Motor neuron (in vitro differentiated cells): ENCODE data around the gene PNPO. TPM values are rescaled to one million over a fixed set of nuclear protein-coding genes. Genes with fewer than 3 reads are reported as not detected.
"Not testable (repeated sequence)": the region's sequence is repeated elsewhere in the genome, so short reads cannot be mapped to it uniquely, and the experiment has no call there.

ENCODE experiments used
- ATAC-seq, 8 experiments: fragments of 200-7000 bp; cut with Tn5 transposase; replicated peaks in 6 of 8; 2 replicates each; pipeline ENCODE4 v1.8.0; 2021; ENCODE audit warnings: mild to moderate bottlenecking in 8 of 8, moderate library complexity in 8 of 8
- H3K27ac ChIP-seq, 2 donors: fragments of 250-450 bp; sonication (Bioruptor Pico); 2 replicates each; pipeline ENCODE4 v1.9.0; 2021; ENCODE audit warnings: antibody characterized with exemption in 2 of 2, mild to moderate bottlenecking in 2 of 2, moderate library complexity in 1 of 2
- H3K4me1 ChIP-seq, 2 donors: fragments of 250-450 bp; sonication (Bioruptor Pico); replicated peaks in 1 of 2; 2 replicates each; pipeline ENCODE4 v1.6.1; 2021; ENCODE audit warnings: antibody characterized with exemption in 2 of 2, mild to moderate bottlenecking in 2 of 2, moderate library complexity in 1 of 2
- H3K4me3 ChIP-seq, 5 donors: fragments of 250-450 bp; sonication (Bioruptor Pico); 2 replicates each; pipeline ENCODE4 v1.9.0; 2021; ENCODE audit warnings: antibody characterized with exemption in 5 of 5, mild to moderate bottlenecking in 5 of 5, moderate library complexity in 4 of 5
- WGBS, 10 experiments: fragments of 450-650 bp; shearing (Covaris generic); methylation state at CpG; one replicate each; pipeline ENCODE4 v1.0.0; 2022; 5-methylcytosine and 5-hydroxymethylcytosine counted together
- in situ Hi-C, 9 experiments: fragments of 400-800 bp; cut with MboI; loops; one replicate each; pipeline ENCODE4 v1.15.0; 2021; ENCODE audit warnings: low sequenced_read_pairs in 9 of 9, low pct_unique_long_range_greater_than_20kb in 2 of 9; ENCODE audit not compliant: unreplicated experiment in 9 of 9
- total RNA-seq, 8 experiments: library from RNA; unstranded; fragments of 300-600 nt; gene quantifications; 2 replicates each; pipeline versions ENCODE4 v1.2.3 to v1.2.4, GENCODE V29; 2022

The PNPO gene
- total RNA-seq, 8 experiments from 2014 or later = 7.3 to 54.6 (median 10.7) TPM

- no peak overlapping the region for H3K27ac ChIP-seq
- no peak overlapping the region for H3K4me3 ChIP-seq
- in situ Hi-C loops = no loop called here
- 0 to 100% (median 62%) methylated on average over 1 to 6 of the region's 8 CpGs for WGBS, 10 experiments
- peak in 6 of 8 experiments; percentile 47 to 90 (median 67) for ATAC-seq
- no peaks in the 10 kb centered on the region for H3K4me1 ChIP-seq
These were observed 36.1 kb upstream of the PNPO start for GRCh38 chr17:47905221-47905733.

GRCh38 chr17:47906443-47906842, 34.9 kb upstream of the PNPO start:
- Histone ChIP-seq H3K4me1 (no peaks in the 10 kb centered on the region), H3K27ac (no peak overlapping the region), H3K4me3 (no peak overlapping the region)
- in situ Hi-C loops = no loop called here
- ATAC-seq = no peak
- 76 to 100% (median 89%) methylated on average over 1 to 2 of the region's 3 CpGs; no CpG with 5 or more reads in 4 of the 10 experiments for WGBS, 10 experiments

DNA sequence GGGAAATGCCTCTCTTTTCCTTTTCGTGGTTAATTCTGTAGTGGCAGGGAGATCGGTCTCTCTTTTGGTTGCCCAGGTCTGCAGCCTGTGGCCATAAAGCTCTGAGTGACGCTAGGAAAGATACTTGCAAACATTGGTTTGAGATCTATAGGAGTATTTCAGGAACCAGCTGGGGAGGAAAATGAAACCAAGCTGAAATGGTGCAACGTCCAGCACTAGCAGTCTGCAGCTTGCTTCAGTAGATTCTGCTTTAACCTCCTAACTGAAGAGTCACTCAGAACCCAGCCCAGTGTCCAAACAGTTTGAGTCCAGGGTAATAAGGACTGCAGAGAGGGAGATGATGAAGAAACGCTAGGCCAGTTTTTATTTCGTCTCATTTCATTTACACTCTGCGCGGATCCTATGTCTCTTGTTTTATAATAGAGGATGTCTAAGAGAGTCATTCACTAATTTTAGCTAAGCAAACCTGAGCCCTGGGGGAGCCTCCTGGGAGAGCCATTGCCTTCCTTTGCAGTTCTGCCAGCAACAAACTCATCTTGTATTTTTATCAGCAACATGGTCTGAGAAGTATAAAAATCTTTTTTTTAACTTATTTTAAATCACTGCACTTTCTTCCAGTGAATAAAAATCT, 33.3 kb upstream of the PNPO start:
- H3K4me3 ChIP-seq = no peak overlapping the region
- ATAC-seq = no peak
- 78 to 98% (median 93%) methylated on average over 2 to 8 of the region's 8 CpGs; no CpG with 5 or more reads in 1 of the 10 experiments for WGBS, 10 experiments
- in situ Hi-C loops = no loop called here
- no peaks in the 10 kb centered on the region for H3K4me1 ChIP-seq
- no peak overlapping the region for H3K27ac ChIP-seq

DNA sequence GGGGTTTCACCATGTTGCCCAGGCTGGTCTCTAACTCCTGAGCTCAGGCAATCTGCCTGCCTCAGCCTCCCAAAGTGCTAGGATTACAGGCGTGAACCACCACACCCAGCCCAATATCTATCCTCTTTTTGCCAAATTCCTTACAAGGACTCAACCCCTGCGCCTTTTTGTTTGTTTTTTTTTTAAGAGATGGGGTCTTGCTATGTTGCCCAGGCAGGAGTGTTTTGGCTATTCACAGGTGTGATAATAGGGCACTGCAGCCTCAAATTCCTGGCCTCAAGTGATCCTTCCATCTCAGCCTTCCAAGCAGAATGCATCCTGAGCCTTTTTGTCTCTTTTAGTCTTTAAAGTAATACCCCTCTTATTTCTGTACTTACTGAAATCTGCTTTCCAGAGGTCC, 28.3 kb upstream of the PNPO start:
- in situ Hi-C loops = no loop called here
- Histone ChIP-seq H3K4me1 (no peaks in the 10 kb centered on the region), H3K4me3 (no peak overlapping the region), H3K27ac (no peak overlapping the region)
- WGBS, 10 experiments = 80 to 100% (median 94%) methylated on average over 1 to 2 of the region's 2 CpGs; no CpG with 5 or more reads in 2 of the 10 experiments
- ATAC-seq = no peak

- Histone ChIP-seq H3K4me1 (no peaks in the 10 kb centered on the region), H3K4me3 (no peak overlapping the region), H3K27ac (no peak overlapping the region)
- in situ Hi-C loops = no loop called here
- no peak for ATAC-seq
- 17 to 100% (median 76%) methylated on average over 1 to 2 of the region's 4 CpGs; no CpG with 5 or more reads in 4 of the 10 experiments for WGBS, 10 experiments
These were observed 26.9 kb upstream of the PNPO start for GRCh38 chr17:47914306-47914948.

DNA sequence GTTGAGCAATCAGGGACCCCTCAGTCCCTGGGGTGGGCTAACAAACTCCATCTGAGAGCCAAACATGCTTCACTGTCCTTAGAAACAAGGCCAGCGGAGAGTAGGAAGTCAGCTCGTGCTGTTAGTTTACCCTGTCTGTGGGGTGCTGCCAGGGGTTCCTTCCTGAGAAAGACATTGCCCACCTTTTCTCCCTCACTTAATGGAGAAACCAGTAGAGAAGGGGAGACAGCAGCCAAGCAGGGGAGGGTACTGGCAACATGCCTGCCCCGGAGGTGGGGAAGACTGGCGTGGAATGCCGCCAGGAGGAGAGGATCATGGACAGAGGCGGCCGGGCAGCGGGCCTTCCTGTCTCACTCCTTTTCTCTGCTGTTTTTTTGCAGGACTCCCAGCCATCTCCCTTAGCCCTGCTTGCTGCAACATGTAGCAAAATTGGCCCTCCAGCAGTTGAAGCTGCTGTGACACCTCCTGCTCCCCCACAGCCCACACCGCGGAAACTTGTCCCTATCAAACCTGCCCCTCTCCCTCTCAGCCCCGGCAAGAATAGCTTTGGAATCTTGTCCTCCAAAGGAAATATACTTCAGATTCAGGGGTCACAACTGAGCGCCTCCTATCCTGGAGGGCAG, 25.5 kb upstream of the PNPO start:
- Histone ChIP-seq H3K4me1 (no peaks in the 10 kb centered on the region), H3K27ac (no peak overlapping the region), H3K4me3 (no peak overlapping the region)
- WGBS, 10 experiments = 76 to 100% (median 95%) methylated on average over 1 to 10 of the region's 12 CpGs; no CpG with 5 or more reads in 2 of the 10 experiments
- in situ Hi-C loops = no loop called here
- ATAC-seq = no peak

GRCh38 chr17:47916489-47917208, 24.7 kb upstream of the PNPO start:
- WGBS, 10 experiments = 80 to 100% (median 100%) methylated on average over 1 to 2 of the region's 19 CpGs; no CpG with 5 or more reads in 4 of the 10 experiments
- in situ Hi-C loops = no loop called here
- ATAC-seq = peak in 1 of 8 experiments; percentile 7

DNA sequence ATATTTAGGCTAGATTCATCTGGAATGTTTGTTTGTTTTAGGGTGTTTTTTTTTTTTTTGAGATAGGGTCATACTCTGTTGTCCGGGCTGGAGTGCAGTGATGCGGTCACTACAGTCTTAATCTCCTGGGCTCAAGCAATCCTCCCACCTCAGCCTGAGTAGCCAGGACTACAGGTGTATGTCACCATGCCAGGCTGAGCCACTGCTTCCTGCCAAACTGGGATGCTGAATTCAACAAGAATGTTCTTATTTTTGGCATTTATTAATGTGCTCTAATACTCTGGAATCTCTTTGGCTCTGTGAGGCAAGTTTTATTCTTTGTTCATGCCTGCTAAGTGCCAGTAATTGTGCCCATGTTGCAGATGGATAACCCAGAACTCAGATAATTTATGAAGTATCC, 23.8 kb upstream of the PNPO start:
- WGBS, 10 experiments = 67 to 100% (median 90%) methylated on average over 1 to 2 of the region's 2 CpGs; no CpG with 5 or more reads in 3 of the 10 experiments
- Histone ChIP-seq H3K4me1 (no peaks in the 10 kb centered on the region), H3K27ac (no peak overlapping the region), H3K4me3 (no peak overlapping the region)
- ATAC-seq = no peak
- in situ Hi-C loops = no loop called here

More at GRCh38 chr17:47916489-47917208, 24.7 kb upstream of the PNPO start:
- Histone ChIP-seq H3K4me1 (no peaks in the 10 kb centered on the region), H3K4me3 (no peak overlapping the region), H3K27ac (no peak overlapping the region)

- Histone ChIP-seq H3K4me1 (no peaks in the 10 kb centered on the region), H3K4me3 (no peak overlapping the region), H3K27ac (no peak overlapping the region)
- in situ Hi-C loops = no loop called here
- ATAC-seq = no peak
- WGBS, 10 experiments = 60 to 100% (median 80%) methylated on average over 1 to 2 of the region's 2 CpGs; no CpG with 5 or more reads in 1 of the 10 experiments
These were observed 23.4 kb upstream of the PNPO start for GRCh38 chr17:47918006-47918405.

DNA sequence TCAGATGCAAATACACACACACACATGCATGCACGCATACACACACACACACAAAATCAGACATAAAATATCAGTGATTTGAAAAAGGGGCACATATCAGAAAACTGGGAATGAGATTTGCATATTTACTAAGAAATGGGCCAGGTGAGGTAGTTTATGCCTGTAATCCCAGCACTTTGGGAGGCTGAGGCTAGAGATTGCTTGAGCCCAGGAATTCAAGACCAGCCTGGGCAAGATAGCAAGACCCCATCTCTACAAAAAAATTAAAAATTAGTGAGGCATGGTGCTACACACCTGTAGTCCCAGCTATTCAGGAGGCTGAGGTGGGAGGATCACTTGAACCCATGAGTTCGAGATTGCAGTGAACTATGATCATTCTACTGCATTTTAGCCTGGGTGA, 22.4 kb upstream of the PNPO start:
- no peak overlapping the region for H3K27ac ChIP-seq
- ATAC-seq = no peak
- H3K4me3 ChIP-seq = no peak overlapping the region
- in situ Hi-C loops = no loop called here
- no peaks in the 10 kb centered on the region for H3K4me1 ChIP-seq
- WGBS, 10 experiments = 40 to 100% (median 100%) methylated on average over 1 to 2 of the region's 2 CpGs; no CpG with 5 or more reads in 4 of the 10 experiments

GRCh38 chr17:47919889-47920288, 21.5 kb upstream of the PNPO start:
- ATAC-seq, in situ Hi-C loops, H3K4me1 ChIP-seq, H3K4me3 ChIP-seq, H3K27ac ChIP-seq: not testable (repeated sequence)
- WGBS, 10 experiments = 89 to 100% (median 97%) methylated on average over 3 to 14 of the region's 14 CpGs; no CpG with 5 or more reads in 1 of the 10 experiments

GRCh38 chr17:47924785-47925677, 16.3 kb upstream of the PNPO start:
- 0 to 100% (median 93%) methylated on average over 1 to 7 of the region's 23 CpGs; no CpG with 5 or more reads in 2 of the 10 experiments for WGBS, 10 experiments
- Histone ChIP-seq H3K27ac (no peak overlapping the region), H3K4me1 (no peaks in the 10 kb centered on the region), H3K4me3 (no peak overlapping the region)
- ATAC-seq = peak in 4 of 8 experiments; percentile 17 to 92 (median 36)
- in situ Hi-C loops = loop anchor here in 1 of 9 experiments (25.0 kb wide), 1 partner anchor 88 kb away; the partner anchor contains the start of genes LRRC46, MRPL10 and SCRN2
